Measurements from ENCODE around the gene PDC. TPM values are rescaled to one million over a fixed set of nuclear protein-coding genes. Genes with fewer than 3 reads are reported as not detected.
"Not testable (repeated sequence)": the region's sequence is repeated elsewhere in the genome, so short reads cannot be mapped to it uniquely, and the experiment has no call there.

PDC gene
- total RNA-seq, 1 donor from 2014 or later: not detected

- intact Hi-C loops (cut with DNase I): no loop called here
- ATAC-seq: no peak
- no peak for DNase-seq (ENCODE audit: missing footprints)
Observed at GRCh38 chr1:186420923-186421322, 40.0 kb downstream of the PDC start.

GRCh38 chr1:186420311-186420710 is 40.6 kb downstream of the PDC start:
- ATAC-seq (no peak), DNase-seq (ENCODE audit: missing footprints) (no peak)
- intact Hi-C loops (cut with DNase I): no loop called here

GRCh38 chr1:186418503-186418902 is 42.4 kb downstream of the PDC start:
- DNase-seq (ENCODE audit: missing footprints): no peak
- intact Hi-C loops (cut with DNase I): no loop called here
- no peak for ATAC-seq

GRCh38 chr1:186413319-186413718 is 47.6 kb downstream of the PDC start:
- DNase-seq (ENCODE audit: missing footprints): no peak
- intact Hi-C loops (cut with DNase I): no loop called here
- no peak for ATAC-seq

GRCh38 chr1:186409091-186409490 is 51.8 kb downstream of the PDC start:
- intact Hi-C loops (cut with DNase I): no loop called here
- DNase-seq (ENCODE audit: missing footprints) (no peak), ATAC-seq (no peak)

- ATAC-seq (no peak), DNase-seq (ENCODE audit: missing footprints) (no peak)
- intact Hi-C loops (cut with DNase I): no loop called here
Observed at GRCh38 chr1:186404454-186405051, 56.4 kb downstream of the PDC start.

- DNase-seq (ENCODE audit: missing footprints) (no peak), ATAC-seq (no peak)
- intact Hi-C loops (cut with DNase I): no loop called here
Observed at GRCh38 chr1:186403632-186404031, 57.3 kb downstream of the PDC start.

GRCh38 chr1:186401446-186401845 is 59.5 kb downstream of the PDC start:
- ATAC-seq; intact Hi-C loops (cut with DNase I); DNase-seq (ENCODE audit: missing footprints): not testable (repeated sequence)

Other genes with a start within 250 kb of the PDC start
- gene PRG4, start 164.8 kb downstream of the PDC start, total RNA-seq: 1.4 TPM
- 41.1 TPM for gene TPR, start 85.9 kb downstream of the PDC start, total RNA-seq
- gene ODR4, start 85.3 kb downstream of the PDC start, total RNA-seq: 9.0 TPM
- 0.32 TPM for gene PTGS2, start 219.3 kb upstream of the PDC start, total RNA-seq